GM19025 (cell line): Measurements from ENCODE around the gene DSTN.
"Not testable (repeated sequence)": the region's sequence is repeated elsewhere in the genome, so short reads cannot be mapped to it uniquely, and the experiment has no call there.

ENCODE experiments used
- ATAC-seq: cut with Tn5 transposase; IDR thresholded peaks from one replicate; pipeline ENCODE4 v1.9.1; 2021; ENCODE audit warnings: mild to moderate bottlenecking, low read depth, moderate library complexity; ENCODE audit not compliant: unreplicated experiment

DSTN gene

DNA sequence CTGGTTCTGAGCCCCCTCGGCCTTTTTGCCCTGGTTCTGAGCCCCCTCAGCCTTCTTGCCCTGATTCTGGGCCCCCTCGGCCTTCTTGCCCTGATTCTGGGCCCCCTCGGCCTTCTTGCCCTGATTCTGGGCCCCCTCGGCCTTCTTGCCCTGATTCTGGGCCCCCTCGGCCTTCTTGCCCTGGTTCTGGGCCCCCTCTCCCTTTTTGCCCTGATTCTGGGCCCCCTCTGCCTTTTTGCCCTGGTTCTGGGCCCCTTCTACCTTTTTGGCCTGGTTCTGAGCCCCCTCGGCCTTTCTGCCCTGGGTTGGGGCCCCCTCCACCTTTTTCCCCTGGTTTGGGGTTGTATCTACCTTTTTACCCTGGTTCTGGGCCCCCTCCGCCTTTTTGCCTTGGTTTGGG, 89.5 kb downstream of the DSTN start:
- not testable (repeated sequence) for ATAC-seq
